Spinal cord (tissue), 10 donors: ENCODE results near the gene CXCR2. TPM values are rescaled to one million over a fixed set of nuclear protein-coding genes. Genes with fewer than 3 reads are reported as not detected.
"Not testable (repeated sequence)": the region's sequence is repeated elsewhere in the genome, so short reads cannot be mapped to it uniquely, and the experiment has no call there.

Source experiments
- DNase-seq, 6 donors: peaks; one replicate each; pipeline versions ENCODE4 v3.0.0 to v3.0.0-alpha.2; 2013 to 2015; ENCODE audit warnings: low spot score in 6 of 6, low read depth in 4 of 6
- H3K27ac ChIP-seq: one replicate; pipeline ENCODE4 v1.5.1; 2013; ENCODE audit warnings: low read depth, low read length, control low read depth
- H3K27me3 ChIP-seq: one replicate; pipeline ENCODE4 v1.6.1; 2013; ENCODE audit warnings: low read length; ENCODE audit not compliant: control insufficient read depth, insufficient read depth
- H3K36me3 ChIP-seq: one replicate; pipeline ENCODE4 v1.6.1; 2013; ENCODE audit warnings: low read length; ENCODE audit not compliant: control insufficient read depth, insufficient read depth
- H3K4me1 ChIP-seq: one replicate; pipeline ENCODE4 v1.6.1; 2013; ENCODE audit warnings: low read length; ENCODE audit not compliant: control insufficient read depth, insufficient read depth
- H3K4me3 ChIP-seq: one replicate; pipeline ENCODE4 v1.5.1; 2013; ENCODE audit warnings: low read depth, low read length, control low read depth
- H3K9me3 ChIP-seq: one replicate; pipeline ENCODE4 v1.6.1; 2013; ENCODE audit warnings: low read length; ENCODE audit not compliant: control insufficient read depth, insufficient read depth
- WGBS: methylation state at CpG from one replicate; pipeline ENCODE4 v1.1.5; 2013; ENCODE audit warnings: missing lambda C conversion rate; ENCODE audit not compliant: insufficient coverage; 5-methylcytosine and 5-hydroxymethylcytosine counted together
- polyA plus RNA-seq, 2 donors: library from polyadenylated mRNA; unstranded; fragments of 120-200 nt; gene quantifications; one replicate each; pipeline ENCODE4 v1.2.1, GENCODE V29; 2013; ENCODE audit not compliant: insufficient read length in 2 of 2
- total RNA-seq, 2 donors: library from RNA; depleted of rRNA in 1 of 2; stranded (reverse); fragments of 120-200 nt in 1 of 2; fragments of >200 nt in 1 of 2; gene quantifications; one replicate each; pipeline versions ENCODE4 v1.2.3 to v1.2.4, GENCODE V29; 2013 to 2014
- donor health status: healthy.

The CXCR2 gene
- total and polyA plus RNA-seq, 4 donors: 0.06 to 3.3 (median 0.21) TPM

GRCh38 chr2:218091746-218092145, 34.1 kb upstream of the CXCR2 start:
- DNase-seq: no peak
- no peaks in the 10 kb centered on the region for H3K27me3 ChIP-seq
- no peak overlapping the region for H3K27ac ChIP-seq
- no peaks in the 10 kb centered on the region for H3K9me3 ChIP-seq
- no peak overlapping the region for H3K4me3 ChIP-seq
- no peaks in the 10 kb centered on the region for H3K4me1 ChIP-seq
- 89% methylated on average over 1 of the region's 3 CpGs for WGBS
- no peaks in the 10 kb centered on the region for H3K36me3 ChIP-seq

GRCh38 chr2:218093879-218094278, 31.9 kb upstream of the CXCR2 start:
- no peaks in the 10 kb centered on the region for H3K27me3 ChIP-seq
- H3K4me1 ChIP-seq: no peaks in the 10 kb centered on the region
- 96% methylated on average over 2 of the region's 3 CpGs for WGBS
- no peak overlapping the region for H3K4me3 ChIP-seq
- no peak overlapping the region for H3K27ac ChIP-seq
- no peaks in the 10 kb centered on the region for H3K9me3 ChIP-seq
- no peak for DNase-seq
- no peaks in the 10 kb centered on the region for H3K36me3 ChIP-seq

GRCh38 chr2:218095853-218096252, 30.0 kb upstream of the CXCR2 start:
- Histone ChIP-seq H3K4me3 (no peak overlapping the region), H3K36me3 (no peaks in the 10 kb centered on the region), H3K27me3 (no peaks in the 10 kb centered on the region), H3K27ac (no peak overlapping the region), H3K4me1 (no peaks in the 10 kb centered on the region), H3K9me3 (no peaks in the 10 kb centered on the region)
- DNase-seq: no peak
- WGBS: 80% methylated on average over 4 of the region's 8 CpGs

GRCh38 chr2:218097975-218098374, 27.9 kb upstream of the CXCR2 start:
- DNase-seq: no peak
- no CpG with 5 or more reads among the region's 3 CpGs for WGBS
- Histone ChIP-seq H3K27ac (no peak overlapping the region), H3K27me3 (no peaks in the 10 kb centered on the region), H3K4me3 (no peak overlapping the region), H3K4me1 (no peaks in the 10 kb centered on the region), H3K9me3 (no peaks in the 10 kb centered on the region), H3K36me3 (no peaks in the 10 kb centered on the region)

GRCh38 chr2:218108834-218109233, 17.0 kb upstream of the CXCR2 start:
- H3K4me3 ChIP-seq, H3K27me3 ChIP-seq, H3K27ac ChIP-seq, H3K9me3 ChIP-seq, H3K36me3 ChIP-seq, DNase-seq, H3K4me1 ChIP-seq: not testable (repeated sequence)
- 85% methylated on average over 5 of the region's 7 CpGs for WGBS

GRCh38 chr2:218121789-218122188, 4.0 kb upstream of the CXCR2 start:
- not testable (repeated sequence) for H3K27ac ChIP-seq, H3K4me1 ChIP-seq, H3K4me3 ChIP-seq, H3K27me3 ChIP-seq, H3K36me3 ChIP-seq, DNase-seq, H3K9me3 ChIP-seq
- whole genome bisulfite sequencing: 88% methylated on average over 3 of the region's 4 CpGs

GRCh38 chr2:218122286-218122685, 3.5 kb upstream of the CXCR2 start:
- H3K27ac ChIP-seq, DNase-seq, H3K27me3 ChIP-seq, H3K4me1 ChIP-seq, H3K9me3 ChIP-seq, H3K36me3 ChIP-seq, H3K4me3 ChIP-seq: not testable (repeated sequence)

GRCh38 chr2:218123986-218124385, 1.8 kb upstream of the CXCR2 start:
- Histone ChIP-seq H3K27me3 (no peaks in the 10 kb centered on the region), H3K4me1 (no peaks in the 10 kb centered on the region), H3K9me3 (no peaks in the 10 kb centered on the region), H3K36me3 (no peaks in the 10 kb centered on the region), H3K4me3 (no peak overlapping the region), H3K27ac (no peak overlapping the region)
- no peak for DNase-seq
- 73% methylated on average over 2 of the region's 4 CpGs for WGBS

- no peaks in the 10 kb centered on the region for H3K4me1 ChIP-seq
- H3K9me3 ChIP-seq: no peaks in the 10 kb centered on the region
- H3K27me3 ChIP-seq: no peaks in the 10 kb centered on the region
- no peak overlapping the region for H3K4me3 ChIP-seq
- WGBS: 69% methylated on average over 4 of the region's 4 CpGs
- no peaks in the 10 kb centered on the region for H3K36me3 ChIP-seq
- DNase-seq: no peak
- no peak overlapping the region for H3K27ac ChIP-seq
These were observed 733 bp upstream of the CXCR2 start for GRCh38 chr2:218125095-218125494.

GRCh38 chr2:218127929-218128455, 2.2 kb downstream of the CXCR2 start:
- no peaks in the 10 kb centered on the region for H3K9me3 ChIP-seq
- no peaks in the 10 kb centered on the region for H3K4me1 ChIP-seq
- WGBS: 58% methylated on average over 1 of the region's 3 CpGs
- H3K36me3 ChIP-seq: no peaks in the 10 kb centered on the region
- DNase-seq: no peak
- no peak overlapping the region for H3K27ac ChIP-seq
- no peaks in the 10 kb centered on the region for H3K27me3 ChIP-seq
- no peak overlapping the region for H3K4me3 ChIP-seq
